ENCODE data around the gene CDPF1.

- TF ChIP-seq CTCF (IDR thresholded peaks at IDR 0.05) = no peak
- no peak for TF ChIP-seq POLR2A (IDR thresholded peaks at IDR 0.05)
These were observed 8.0 kb downstream of the CDPF1 start for GRCh38 chr22:46242076-46242475.

Measured in esophagus squamous epithelium (tissue), 4 donors.